ENCODE measurements around the gene GGT1. TPM values are rescaled to one million over a fixed set of nuclear protein-coding genes. Genes with fewer than 3 reads are reported as not detected.

Gene GGT1
- total RNA-seq, 2 experiments from 2014 or later = 5.1 to 5.8 TPM

GRCh38 chr22:24567668-24568067 lies 35.3 kb upstream of the GGT1 start:
- peaks cover 15% of the 10 kb centered on the region; the same call in 1 of the 2 replicates for H4K20me1 ChIP-seq (ENCODE audit: insufficient read depth, low read length)
- ChIA-PET POLR2A (no interaction called here), CTCF (ENCODE audit: unreplicated experiment) (no interaction called here)
- peaks cover 44% of the 10 kb centered on the region for H3K79me2 ChIP-seq (ENCODE audit: insufficient read depth, low read depth, low read length)
- H3K4me1 ChIP-seq (ENCODE audit: insufficient read depth, low read length, poor library complexity, severe bottlenecking) = no peaks in the 10 kb centered on the region
- BruUV-seq (replicated peaks) = no TSS peak
- no peak for TF ChIP-seq CTCF (conservative IDR thresholded peaks at IDR 0.05; ENCODE audit: low read length)
- TF ChIP-seq EZH2phosphoT487 (IDR thresholded peaks at IDR 0.05; ENCODE audit: borderline replicate concordance, low read depth, low read length) = no peak
- no peak overlapping the region for H3K4me3 ChIP-seq (ENCODE audit: low read depth, low read length, poor library complexity, severe bottlenecking)
- intact Hi-C loops (cut with micrococcal nuclease; ENCODE audit: unreplicated experiment) = no loop called here
- no peak overlapping the region for H3K4me2 ChIP-seq (ENCODE audit: low read length)
- no peaks in the 10 kb centered on the region for H3K9me2 ChIP-seq (ENCODE audit: insufficient read depth, low read length)
- peaks cover 94% of the 10 kb centered on the region for H3K36me3 ChIP-seq (ENCODE audit: insufficient read depth, low read length)
- no peak for DNase-seq (ENCODE audit: low spot score)
- no peaks in the 10 kb centered on the region for H3K9me3 ChIP-seq (ENCODE audit: low read length)
- H2AFZ ChIP-seq (ENCODE audit: low read length) = no peak overlapping the region
- no peak overlapping the region for H3K27ac ChIP-seq (ENCODE audit: low read depth, low read length, poor library complexity, severe bottlenecking)

- DNase-seq (ENCODE audit: low spot score) = no peak
- H3K79me2 ChIP-seq (ENCODE audit: insufficient read depth, low read depth, low read length) = peaks cover 8% of the 10 kb centered on the region
- no peaks in the 10 kb centered on the region for H4K20me1 ChIP-seq (ENCODE audit: insufficient read depth, low read length)
- ChIA-PET CTCF (ENCODE audit: unreplicated experiment) (no interaction called here), POLR2A (no interaction called here)
- TF ChIP-seq CTCF (conservative IDR thresholded peaks at IDR 0.05; ENCODE audit: low read length) (no peak), EZH2phosphoT487 (IDR thresholded peaks at IDR 0.05; ENCODE audit: borderline replicate concordance, low read depth, low read length) (no peak)
- intact Hi-C loops (cut with micrococcal nuclease; ENCODE audit: unreplicated experiment) = no loop called here
- H3K36me3 ChIP-seq (ENCODE audit: insufficient read depth, low read length) = peaks cover 85% of the 10 kb centered on the region
- H2AFZ ChIP-seq (ENCODE audit: low read length) = no peak overlapping the region
- no peaks in the 10 kb centered on the region for H3K4me1 ChIP-seq (ENCODE audit: insufficient read depth, low read length, poor library complexity, severe bottlenecking)
- no TSS peak for BruUV-seq (replicated peaks)
- H3K9me3 ChIP-seq (ENCODE audit: low read length) = no peaks in the 10 kb centered on the region
- H3K4me2 ChIP-seq (ENCODE audit: low read length) = no peak overlapping the region
- H3K9me2 ChIP-seq (ENCODE audit: insufficient read depth, low read length) = no peaks in the 10 kb centered on the region
- no peak overlapping the region for H3K27ac ChIP-seq (ENCODE audit: low read depth, low read length, poor library complexity, severe bottlenecking)
- H3K4me3 ChIP-seq (ENCODE audit: low read depth, low read length, poor library complexity, severe bottlenecking) = no peak overlapping the region
Observed at GRCh38 chr22:24571266-24571665, 31.7 kb upstream of the GGT1 start.

- Histone ChIP-seq H3K9me2 (ENCODE audit: insufficient read depth, low read length) (no peaks in the 10 kb centered on the region), H3K27ac (ENCODE audit: low read depth, low read length, poor library complexity, severe bottlenecking) (no peak overlapping the region), H3K4me1 (ENCODE audit: insufficient read depth, low read length, poor library complexity, severe bottlenecking) (no peaks in the 10 kb centered on the region), H3K4me3 (ENCODE audit: low read depth, low read length, poor library complexity, severe bottlenecking) (no peak overlapping the region), H4K20me1 (ENCODE audit: insufficient read depth, low read length) (no peaks in the 10 kb centered on the region), H3K36me3 (ENCODE audit: insufficient read depth, low read length) (peaks cover 43% of the 10 kb centered on the region), H2AFZ (ENCODE audit: low read length) (no peak overlapping the region), H3K9me3 (ENCODE audit: low read length) (no peaks in the 10 kb centered on the region), H3K4me2 (ENCODE audit: low read length) (no peak overlapping the region), H3K79me2 (ENCODE audit: insufficient read depth, low read depth, low read length) (no peaks in the 10 kb centered on the region)
- intact Hi-C loops (cut with micrococcal nuclease; ENCODE audit: unreplicated experiment) = no loop called here
- no TSS peak for BruUV-seq (replicated peaks)
- ChIA-PET CTCF (ENCODE audit: unreplicated experiment) (no interaction called here), POLR2A (no interaction called here)
- DNase-seq (ENCODE audit: low spot score) = no peak
- TF ChIP-seq EZH2phosphoT487 (IDR thresholded peaks at IDR 0.05; ENCODE audit: borderline replicate concordance, low read depth, low read length) = no peak
- TF ChIP-seq CTCF (conservative IDR thresholded peaks at IDR 0.05; ENCODE audit: low read length) = no peak
Observed at GRCh38 chr22:24576778-24577177, 26.2 kb upstream of the GGT1 start.
